ENCODE data around the gene FN3K.

- TF ChIP-seq CTCF (IDR thresholded peaks at IDR 0.05) = no peak
- TF ChIP-seq POLR2A (IDR thresholded peaks at IDR 0.05) = no peak
Measured at GRCh38 chr17:82718986-82719685, 16.3 kb upstream of the FN3K start.

Data from tibial nerve (tissue), 3 donors.